ENCODE measurements around the gene P2RX6.

P2RX6 gene

GRCh38 chr22:20976291-20976877, 38.6 kb upstream of the P2RX6 start:
- Histone ChIP-seq H3K4me1 (ENCODE audit: insufficient read depth, low read length) (peaks cover 3% of the 10 kb centered on the region), H3K36me3 (ENCODE audit: insufficient read depth, low read length) (no peaks in the 10 kb centered on the region), H3K9ac (ENCODE audit: low read depth, low read length) (no peak overlapping the region), H3K9me3 (ENCODE audit: control insufficient read depth, insufficient read depth, low read length) (peaks cover 6% of the 10 kb centered on the region; the same call in 1 of the 2 replicates)

DNA sequence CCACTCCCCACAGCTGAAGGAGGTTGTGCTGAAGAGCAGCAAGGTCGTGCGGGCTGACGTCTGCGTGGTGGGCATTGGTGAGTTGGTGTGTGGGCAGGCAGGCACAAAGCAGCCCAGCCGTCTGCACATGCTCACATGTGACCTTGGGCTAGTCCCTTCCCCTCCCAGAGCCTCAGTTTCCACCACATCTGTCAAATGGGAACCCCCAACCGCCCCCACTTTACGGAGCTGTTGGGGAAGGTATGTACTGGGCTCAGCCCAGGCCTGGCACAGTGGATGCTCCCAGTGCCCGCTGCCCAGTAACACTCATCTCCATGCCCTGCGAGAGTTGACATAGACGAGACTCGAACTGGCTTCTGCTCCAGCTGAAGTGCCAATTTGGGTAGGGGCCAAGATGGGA, 37.9 kb upstream of the P2RX6 start:
- Histone ChIP-seq H3K4me1 (ENCODE audit: insufficient read depth, low read length) (peaks cover 5% of the 10 kb centered on the region), H3K9ac (ENCODE audit: low read depth, low read length) (no peak overlapping the region), H3K36me3 (ENCODE audit: insufficient read depth, low read length) (no peaks in the 10 kb centered on the region), H3K9me3 (ENCODE audit: control insufficient read depth, insufficient read depth, low read length) (peaks cover 6% of the 10 kb centered on the region; the same call in 1 of the 2 replicates)

- Histone ChIP-seq H3K9ac (ENCODE audit: low read depth, low read length) (no peak overlapping the region), H3K9me3 (ENCODE audit: control insufficient read depth, insufficient read depth, low read length) (peaks cover 6% of the 10 kb centered on the region; the same call in 1 of the 2 replicates), H3K36me3 (ENCODE audit: insufficient read depth, low read length) (no peaks in the 10 kb centered on the region), H3K4me1 (ENCODE audit: insufficient read depth, low read length) (peaks cover 5% of the 10 kb centered on the region)
These were observed 37.3 kb upstream of the P2RX6 start for GRCh38 chr22:20977516-20978170.

- no peak overlapping the region for H3K9ac ChIP-seq (ENCODE audit: low read depth, low read length)
- H3K4me1 ChIP-seq (ENCODE audit: insufficient read depth, low read length) = peaks cover 5% of the 10 kb centered on the region
- peaks cover 6% of the 10 kb centered on the region; the same call in 1 of the 2 replicates for H3K9me3 ChIP-seq (ENCODE audit: control insufficient read depth, insufficient read depth, low read length)
- H3K36me3 ChIP-seq (ENCODE audit: insufficient read depth, low read length) = no peaks in the 10 kb centered on the region
These were observed 36.5 kb upstream of the P2RX6 start for GRCh38 chr22:20978419-20978818.

DNA sequence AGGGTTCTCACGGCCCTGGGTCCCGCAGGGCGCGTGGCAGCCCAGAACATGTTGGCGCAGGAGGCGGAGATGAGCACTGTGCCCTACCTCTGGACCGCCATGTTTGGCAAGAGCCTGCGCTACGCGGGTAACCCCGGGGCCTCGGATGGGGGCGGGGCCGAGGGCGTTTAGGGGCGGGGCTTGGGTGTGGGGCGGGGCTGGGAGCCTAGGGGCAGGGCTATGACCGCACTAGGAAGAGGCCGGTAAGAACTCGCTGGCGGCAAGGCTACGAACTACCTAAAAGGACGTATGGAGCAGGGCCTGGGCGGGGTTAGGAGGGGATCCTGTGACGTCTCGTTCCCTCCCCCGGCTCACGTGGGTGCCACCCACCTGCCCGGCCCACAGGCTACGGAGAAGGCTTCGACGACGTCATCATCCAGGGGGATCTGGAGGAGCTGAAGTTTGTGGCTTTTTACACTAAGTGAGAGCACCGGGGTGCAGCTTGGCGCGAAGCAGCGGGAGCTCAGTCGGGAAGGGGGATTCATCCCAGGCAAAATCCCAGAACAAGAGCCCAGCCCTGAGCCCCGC, 35.6 kb upstream of the P2RX6 start:
- H3K9me3 ChIP-seq (ENCODE audit: control insufficient read depth, insufficient read depth, low read length) = peaks cover 6% of the 10 kb centered on the region; the same call in 1 of the 2 replicates
- peak overlapping the region; percentile 47; the same call in 1 of the 2 replicates for H3K9ac ChIP-seq (ENCODE audit: low read depth, low read length)
- H3K4me1 ChIP-seq (ENCODE audit: insufficient read depth, low read length) = peaks cover 5% of the 10 kb centered on the region; the same call in 1 of the 2 replicates
- no peaks in the 10 kb centered on the region for H3K36me3 ChIP-seq (ENCODE audit: insufficient read depth, low read length)

- Histone ChIP-seq H3K36me3 (ENCODE audit: insufficient read depth, low read length) (no peaks in the 10 kb centered on the region), H3K9me3 (ENCODE audit: control insufficient read depth, insufficient read depth, low read length) (peaks cover 6% of the 10 kb centered on the region; the same call in 1 of the 2 replicates), H3K4me1 (ENCODE audit: insufficient read depth, low read length) (peaks cover 5% of the 10 kb centered on the region; the same call in 1 of the 2 replicates), H3K9ac (ENCODE audit: low read depth, low read length) (peak overlapping the region; percentile 47; the same call in 1 of the 2 replicates)
These were observed 35.0 kb upstream of the P2RX6 start for GRCh38 chr22:20979940-20980453.

DNA sequence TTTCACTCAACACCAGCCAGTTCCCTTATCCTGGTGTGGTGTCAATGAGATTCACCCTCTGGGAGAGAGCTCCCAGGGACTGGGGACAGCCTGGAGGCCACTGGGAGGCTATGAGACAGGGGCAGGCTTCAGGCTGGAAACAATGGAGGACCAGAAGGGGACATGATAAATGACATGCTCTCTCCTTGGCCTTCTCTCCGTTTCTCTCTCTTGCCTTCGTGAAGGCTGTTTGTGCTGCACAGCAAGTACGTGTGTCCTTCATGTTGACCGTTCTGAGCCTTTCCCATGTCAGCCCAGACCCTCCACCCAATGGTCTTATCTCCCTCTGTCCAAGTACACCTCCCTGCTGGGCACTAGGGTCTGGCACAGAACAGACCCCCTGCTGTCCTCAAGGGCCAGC, 34.4 kb upstream of the P2RX6 start:
- Histone ChIP-seq H3K9me3 (ENCODE audit: control insufficient read depth, insufficient read depth, low read length) (peaks cover 6% of the 10 kb centered on the region; the same call in 1 of the 2 replicates), H3K9ac (ENCODE audit: low read depth, low read length) (no peak overlapping the region), H3K4me1 (ENCODE audit: insufficient read depth, low read length) (peaks cover 5% of the 10 kb centered on the region; the same call in 1 of the 2 replicates), H3K36me3 (ENCODE audit: insufficient read depth, low read length) (no peaks in the 10 kb centered on the region)

GRCh38 chr22:20980938-20981722, 33.8 kb upstream of the P2RX6 start:
- Histone ChIP-seq H3K9me3 (ENCODE audit: control insufficient read depth, insufficient read depth, low read length) (peaks cover 6% of the 10 kb centered on the region; the same call in 1 of the 2 replicates), H3K9ac (ENCODE audit: low read depth, low read length) (peak overlapping the region; percentile 89), H3K36me3 (ENCODE audit: insufficient read depth, low read length) (no peaks in the 10 kb centered on the region), H3K4me1 (ENCODE audit: insufficient read depth, low read length) (peaks cover 5% of the 10 kb centered on the region; the same call in 1 of the 2 replicates)

- no peaks in the 10 kb centered on the region for H3K36me3 ChIP-seq (ENCODE audit: insufficient read depth, low read length)
- H3K4me1 ChIP-seq (ENCODE audit: insufficient read depth, low read length) = peaks cover 5% of the 10 kb centered on the region; the same call in 1 of the 2 replicates
- peak within 1 kb of the TSS; percentile 89 for H3K9ac ChIP-seq (ENCODE audit: low read depth, low read length)
- peaks cover 6% of the 10 kb centered on the region; the same call in 1 of the 2 replicates for H3K9me3 ChIP-seq (ENCODE audit: control insufficient read depth, insufficient read depth, low read length)
These were observed 33.0 kb upstream of the P2RX6 start, which contains the start of gene LZTR1 for GRCh38 chr22:20981787-20982562. LZTR1 (plus strand) TSS chr22:20982297; CDS start chr22:20982372, 75 bp downstream.

DNA sequence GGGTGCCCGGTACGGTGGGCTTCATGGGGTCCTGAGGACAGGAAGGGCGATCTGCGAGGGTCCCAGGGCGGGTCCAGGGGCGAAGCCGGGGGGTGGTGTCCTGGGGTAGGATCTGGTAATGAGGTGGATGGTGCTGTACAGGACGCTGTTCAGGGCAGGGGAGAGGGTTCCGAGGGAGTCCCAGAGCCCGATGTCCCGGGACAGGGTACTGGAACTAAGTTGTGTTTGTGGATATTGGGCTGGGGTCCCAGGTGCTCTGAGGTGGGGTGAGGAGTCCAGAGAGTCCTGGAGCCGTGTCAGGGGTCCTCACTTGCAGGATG, 32.4 kb upstream of the P2RX6 start:
- Histone ChIP-seq H3K9me3 (ENCODE audit: control insufficient read depth, insufficient read depth, low read length) (peaks cover 6% of the 10 kb centered on the region; the same call in 1 of the 2 replicates), H3K36me3 (ENCODE audit: insufficient read depth, low read length) (no peaks in the 10 kb centered on the region), H3K4me1 (ENCODE audit: insufficient read depth, low read length) (peaks cover 5% of the 10 kb centered on the region; the same call in 1 of the 2 replicates), H3K9ac (ENCODE audit: low read depth, low read length) (peak overlapping the region; percentile 89)

DNA sequence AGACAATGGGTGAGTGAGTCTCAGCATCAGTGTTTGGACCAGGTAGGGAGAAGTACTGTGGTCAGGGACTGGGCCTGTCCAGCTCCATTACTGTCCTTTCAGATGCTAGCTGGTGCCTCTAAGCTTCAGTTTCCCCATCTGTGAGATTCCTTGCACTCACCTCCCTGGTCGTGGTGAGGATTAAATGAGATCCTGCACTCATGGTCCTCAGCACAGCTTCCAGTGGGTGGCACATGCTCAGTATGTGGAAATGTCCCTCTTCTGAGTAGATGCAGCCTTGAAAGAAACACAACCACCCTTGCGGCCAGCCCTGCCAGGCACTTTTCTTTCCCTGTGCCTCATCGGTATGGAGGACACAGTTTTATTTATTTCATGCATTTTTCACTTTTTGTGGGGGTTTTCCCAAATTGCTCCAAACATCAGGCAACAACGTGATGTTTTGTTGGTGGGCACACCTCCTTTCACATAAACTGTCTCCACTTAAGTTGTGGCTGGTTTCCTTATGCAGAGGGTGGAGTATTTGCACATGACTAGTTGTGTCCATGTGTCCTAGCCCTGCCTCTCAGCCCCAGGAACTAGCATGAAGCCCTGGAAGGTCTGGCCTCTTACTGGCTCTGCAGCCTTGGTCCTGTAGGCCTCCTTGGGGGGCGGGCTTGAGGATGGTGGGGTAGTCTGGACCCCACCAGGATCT, 31.7 kb upstream of the P2RX6 start:
- H3K9me3 ChIP-seq (ENCODE audit: control insufficient read depth, insufficient read depth, low read length) = peaks cover 6% of the 10 kb centered on the region; the same call in 1 of the 2 replicates
- peaks cover 5% of the 10 kb centered on the region; the same call in 1 of the 2 replicates for H3K4me1 ChIP-seq (ENCODE audit: insufficient read depth, low read length)
- H3K36me3 ChIP-seq (ENCODE audit: insufficient read depth, low read length) = no peaks in the 10 kb centered on the region
- peak overlapping the region; percentile 89; the same call in 1 of the 2 replicates for H3K9ac ChIP-seq (ENCODE audit: low read depth, low read length)

DNA sequence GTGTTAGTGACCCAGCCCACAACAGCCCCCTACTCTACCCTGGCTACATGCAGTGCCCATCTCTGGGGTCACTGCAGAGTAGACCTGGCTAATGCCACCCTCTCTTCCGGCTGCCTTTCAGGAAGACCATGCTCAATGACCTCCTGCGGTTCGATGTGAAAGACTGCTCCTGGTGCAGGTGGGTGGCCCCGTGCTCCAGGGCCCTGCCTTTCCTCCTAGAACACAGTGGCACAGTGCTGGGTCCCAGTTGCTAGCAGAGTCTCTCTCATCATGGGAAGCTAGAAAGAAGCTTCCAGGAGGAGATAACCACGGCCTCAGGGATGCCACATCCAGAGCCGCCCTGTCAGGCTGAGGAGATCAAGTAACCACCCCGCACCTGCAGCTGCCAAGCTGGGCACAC, 29.2 kb upstream of the P2RX6 start:
- no peaks in the 10 kb centered on the region for H3K36me3 ChIP-seq (ENCODE audit: insufficient read depth, low read length)
- peaks cover 5% of the 10 kb centered on the region; the same call in 1 of the 2 replicates for H3K4me1 ChIP-seq (ENCODE audit: insufficient read depth, low read length)
- no peak overlapping the region for H3K9ac ChIP-seq (ENCODE audit: low read depth, low read length)
- no peaks in the 10 kb centered on the region for H3K9me3 ChIP-seq (ENCODE audit: control insufficient read depth, insufficient read depth, low read length)

DNA sequence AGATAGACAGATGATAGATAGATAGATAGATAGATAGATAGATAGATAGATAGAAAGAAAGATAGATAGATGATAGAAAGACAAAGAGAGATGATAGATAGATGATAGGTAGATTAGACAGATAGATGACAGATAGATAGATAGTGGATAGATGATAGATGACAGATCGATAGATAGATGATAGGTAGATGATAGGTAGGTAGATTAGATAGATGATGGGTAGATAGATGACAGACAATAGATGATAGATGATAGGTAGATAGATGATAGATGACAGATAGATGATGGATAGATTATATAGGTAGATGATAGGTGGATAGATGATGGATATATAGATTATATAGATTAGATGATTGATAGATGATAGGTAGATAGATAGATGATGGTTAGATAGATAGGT, 28.6 kb upstream of the P2RX6 start:
- Histone ChIP-seq H3K36me3 (ENCODE audit: insufficient read depth, low read length) (no peaks in the 10 kb centered on the region), H3K9me3 (ENCODE audit: control insufficient read depth, insufficient read depth, low read length) (no peaks in the 10 kb centered on the region), H3K4me1 (ENCODE audit: insufficient read depth, low read length) (peaks cover 2% of the 10 kb centered on the region; the same call in 1 of the 2 replicates), H3K9ac (ENCODE audit: low read depth, low read length) (no peak overlapping the region)

Data from ES-I3 (cell line).